Kidney epithelial cell (primary cell): Measurements from ENCODE around the gene ERVK3-1. TPM values are rescaled to one million over a fixed set of nuclear protein-coding genes. Genes with fewer than 3 reads are reported as not detected.
A peak's percentile ranks its signal among the peaks of the same experiment; 100 is the strongest.

Source experiments
- DNase-seq: peaks from one replicate; pipeline ENCODE4 v3.0.0-alpha.2; 2010; ENCODE audit warnings: low read depth
- H3K27me3 ChIP-seq: 2 replicates; pipeline ENCODE4 v1.6.0; 2011; ENCODE audit warnings: low read length; ENCODE audit not compliant: control insufficient read depth, insufficient read depth
- H3K36me3 ChIP-seq: 2 replicates; pipeline ENCODE4 v1.5.1; 2011; ENCODE audit warnings: low read length; ENCODE audit not compliant: control insufficient read depth, insufficient read depth
- H3K4me3 ChIP-seq: 2 replicates; pipeline ENCODE4 v1.5.1; 2011; ENCODE audit warnings: low read depth, mild to moderate bottlenecking, control low read depth, low read length
- total RNA-seq: library from RNA; depleted of rRNA; stranded (reverse); fragments of >200 nt; gene quantifications from 2 replicates; pipeline ENCODE4 v1.2.3, GENCODE V29; 2015
- TF ChIP-seq, protein P1 (sequence below): IDR thresholded peaks from 2 replicates; pipeline ENCODE4 v1.5.1; 2011; ENCODE audit warnings: mild to moderate bottlenecking, moderate library complexity, low read length, control low read depth, inconsistent platforms; ENCODE audit not compliant: insufficient read depth, poor library complexity, severe bottlenecking

ERVK3-1 gene
- total RNA-seq, 1 donor from 2014 or later = 48.3 TPM

DNA sequence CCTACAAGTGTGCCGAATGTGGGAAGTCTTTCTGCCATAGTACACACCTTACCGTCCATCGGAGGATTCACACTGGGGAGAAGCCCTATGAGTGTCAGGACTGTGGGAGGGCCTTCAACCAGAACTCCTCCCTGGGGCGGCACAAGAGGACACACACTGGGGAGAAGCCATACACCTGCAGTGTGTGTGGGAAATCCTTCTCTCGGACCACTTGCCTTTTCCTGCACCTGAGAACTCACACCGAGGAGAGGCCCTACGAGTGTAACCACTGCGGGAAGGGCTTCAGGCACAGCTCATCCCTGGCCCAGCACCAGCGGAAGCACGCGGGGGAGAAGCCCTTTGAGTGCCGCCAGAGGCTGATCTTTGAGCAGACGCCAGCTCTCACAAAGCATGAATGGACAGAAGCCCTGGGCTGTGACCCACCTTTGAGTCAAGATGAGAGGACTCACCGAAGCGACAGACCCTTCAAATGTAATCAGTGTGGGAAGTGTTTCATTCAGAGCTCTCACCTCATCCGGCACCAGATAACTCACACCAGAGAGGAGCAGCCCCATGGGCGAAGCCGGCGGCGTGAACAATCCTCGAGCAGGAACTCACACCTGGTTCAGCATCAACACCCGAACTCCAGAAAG lies 10.3 kb upstream of the ERVK3-1 start:
- Histone ChIP-seq H3K4me3 (no peak overlapping the region), H3K27me3 (no peaks in the 10 kb centered on the region), H3K36me3 (peaks cover 17% of the 10 kb centered on the region)
- DNase-seq = no peak
- TF ChIP-seq, protein P1, sequence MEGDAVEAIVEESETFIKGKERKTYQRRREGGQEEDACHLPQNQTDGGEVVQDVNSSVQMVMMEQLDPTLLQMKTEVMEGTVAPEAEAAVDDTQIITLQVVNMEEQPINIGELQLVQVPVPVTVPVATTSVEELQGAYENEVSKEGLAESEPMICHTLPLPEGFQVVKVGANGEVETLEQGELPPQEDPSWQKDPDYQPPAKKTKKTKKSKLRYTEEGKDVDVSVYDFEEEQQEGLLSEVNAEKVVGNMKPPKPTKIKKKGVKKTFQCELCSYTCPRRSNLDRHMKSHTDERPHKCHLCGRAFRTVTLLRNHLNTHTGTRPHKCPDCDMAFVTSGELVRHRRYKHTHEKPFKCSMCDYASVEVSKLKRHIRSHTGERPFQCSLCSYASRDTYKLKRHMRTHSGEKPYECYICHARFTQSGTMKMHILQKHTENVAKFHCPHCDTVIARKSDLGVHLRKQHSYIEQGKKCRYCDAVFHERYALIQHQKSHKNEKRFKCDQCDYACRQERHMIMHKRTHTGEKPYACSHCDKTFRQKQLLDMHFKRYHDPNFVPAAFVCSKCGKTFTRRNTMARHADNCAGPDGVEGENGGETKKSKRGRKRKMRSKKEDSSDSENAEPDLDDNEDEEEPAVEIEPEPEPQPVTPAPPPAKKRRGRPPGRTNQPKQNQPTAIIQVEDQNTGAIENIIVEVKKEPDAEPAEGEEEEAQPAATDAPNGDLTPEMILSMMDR = no peak

DNA sequence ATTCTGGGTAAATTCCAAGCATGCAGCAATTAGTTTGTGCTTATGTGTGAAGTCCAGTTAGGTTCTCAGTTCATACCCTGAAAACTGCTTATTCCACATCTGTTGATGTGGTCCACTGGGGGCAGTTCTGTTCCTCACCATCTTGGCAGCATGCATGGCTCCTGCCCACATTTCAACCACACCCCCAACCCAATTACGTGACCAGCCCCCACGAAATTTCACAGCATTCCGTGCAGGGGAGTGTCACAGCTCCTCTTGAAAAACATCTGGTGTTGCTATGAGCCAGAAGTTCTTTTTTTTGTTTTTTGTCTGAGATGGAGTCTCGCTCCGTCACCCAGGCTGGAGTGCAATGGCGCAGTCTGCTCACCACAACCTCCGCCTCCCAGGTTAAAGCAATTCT lies 9.1 kb upstream of the ERVK3-1 start:
- DNase-seq = no peak
- H3K36me3 ChIP-seq = peaks cover 15% of the 10 kb centered on the region
- TF ChIP-seq, protein P1 = no peak

DNA sequence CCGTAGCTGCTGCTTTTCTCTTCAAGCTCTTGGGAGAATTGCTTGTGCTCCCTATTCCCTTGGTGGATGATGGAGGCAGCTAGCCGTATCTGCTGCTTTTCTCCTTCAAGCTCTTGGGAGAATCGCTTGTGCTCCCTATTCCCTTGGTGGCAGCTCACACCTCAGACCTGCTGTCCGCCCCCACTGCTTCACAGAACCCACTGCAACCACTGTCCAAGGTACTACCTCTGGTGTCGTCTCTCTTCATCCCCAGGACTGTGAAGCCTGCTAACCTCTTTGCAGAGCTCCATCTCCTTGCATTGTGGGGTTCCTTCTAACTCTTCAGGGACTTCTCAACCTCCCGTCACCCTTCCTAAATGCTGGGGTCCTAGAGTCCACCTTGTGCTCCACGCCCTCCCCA lies 4.6 kb upstream of the ERVK3-1 start:
- TF ChIP-seq, protein P1 = no peak
- no peaks in the 10 kb centered on the region for H3K27me3 ChIP-seq
- no peaks in the 10 kb centered on the region for H3K36me3 ChIP-seq
- DNase-seq = no peak
- H3K4me3 ChIP-seq = no peak overlapping the region

More for the DNA sequence above, 9.1 kb upstream of the ERVK3-1 start:
- Histone ChIP-seq H3K4me3 (no peak overlapping the region), H3K27me3 (no peaks in the 10 kb centered on the region)

DNA sequence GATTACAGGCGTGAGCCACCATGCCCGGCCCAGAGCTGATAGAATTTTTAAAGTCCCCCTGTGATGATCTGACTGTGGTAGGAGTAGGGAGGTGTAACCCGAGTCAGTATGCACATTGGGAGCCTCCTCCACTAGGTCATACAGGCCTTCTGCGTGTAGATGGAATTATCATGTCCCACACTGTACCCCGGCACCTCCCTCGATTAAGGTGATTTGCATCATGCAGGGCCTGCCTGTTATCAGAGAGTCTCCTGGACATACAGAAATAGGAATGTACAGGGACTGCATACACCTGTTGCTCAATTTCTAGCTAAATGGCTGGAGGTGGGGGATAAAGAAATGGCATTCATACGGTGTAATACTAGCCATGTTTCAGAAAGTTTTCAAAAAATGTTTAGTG lies 922 bp upstream of the ERVK3-1 start:
- H3K36me3 ChIP-seq = no peaks in the 10 kb centered on the region
- DNase-seq = no peak
- TF ChIP-seq, protein P1 = no peak
- H3K4me3 ChIP-seq = no peak overlapping the region
- no peaks in the 10 kb centered on the region for H3K27me3 ChIP-seq

DNA sequence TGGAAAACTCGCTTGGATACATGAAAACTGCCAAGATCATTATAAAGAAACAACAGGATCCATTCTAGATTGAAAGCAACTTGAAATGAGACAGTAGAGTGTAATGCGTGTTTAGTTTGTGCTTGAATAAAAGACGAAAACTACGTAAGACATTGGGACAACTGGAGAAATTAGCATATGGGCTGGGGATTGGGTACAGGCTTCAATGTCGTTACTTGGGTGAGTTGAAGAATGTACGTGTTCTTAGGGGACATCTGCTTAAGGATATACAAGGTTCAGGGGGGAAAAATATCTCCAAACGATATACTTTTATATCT lies 471 bp upstream of the ERVK3-1 start:
- TF ChIP-seq, protein P1 = no peak
- Histone ChIP-seq H3K4me3 (peak overlapping the region; percentile 67), H3K27me3 (no peaks in the 10 kb centered on the region), H3K36me3 (no peaks in the 10 kb centered on the region)
- no peak for DNase-seq

DNA sequence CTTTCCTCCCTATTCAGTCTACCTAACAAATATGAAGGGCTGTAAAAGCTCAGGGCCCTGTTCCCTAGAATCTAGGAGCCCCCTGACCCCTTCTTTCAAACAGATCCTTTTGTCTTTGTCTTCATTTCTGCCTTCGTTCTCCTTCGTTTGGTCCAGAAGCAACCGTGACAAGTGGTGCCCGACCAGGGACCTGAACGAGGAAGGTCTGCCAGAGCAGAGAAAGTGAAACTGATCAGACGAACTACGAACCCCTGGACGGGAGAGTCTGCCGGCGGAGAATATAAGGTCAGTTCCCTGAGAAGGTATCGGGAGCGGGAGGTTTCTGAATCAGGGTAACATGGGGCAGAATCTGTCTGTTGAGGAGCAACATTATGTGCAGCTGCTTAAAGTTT lies 751 bp downstream of the ERVK3-1 start:
- H3K27me3 ChIP-seq = no peaks in the 10 kb centered on the region
- DNase-seq = no peak
- no peaks in the 10 kb centered on the region for H3K36me3 ChIP-seq
- TF ChIP-seq, protein P1 = no peak
- peak overlapping the region; percentile 67 for H3K4me3 ChIP-seq
